Stimulated activated CD4-positive, alpha-beta T cell treated with anti-CD3 and anti-CD28 coated beads, Interleukin-1b, Interleukin-23, amount 100 ng/mL, for 1 hour (primary cell): ENCODE results near the gene STAT1.
A peak's percentile ranks its signal among the peaks of the same experiment; 100 is the strongest.

ENCODE experiments used
- DNase-seq, 2 donors: peaks; one replicate each; pipeline ENCODE4 v3.0.0-alpha.2; 2020; ENCODE audit warnings: low read depth in 2 of 2

STAT1 gene

DNA sequence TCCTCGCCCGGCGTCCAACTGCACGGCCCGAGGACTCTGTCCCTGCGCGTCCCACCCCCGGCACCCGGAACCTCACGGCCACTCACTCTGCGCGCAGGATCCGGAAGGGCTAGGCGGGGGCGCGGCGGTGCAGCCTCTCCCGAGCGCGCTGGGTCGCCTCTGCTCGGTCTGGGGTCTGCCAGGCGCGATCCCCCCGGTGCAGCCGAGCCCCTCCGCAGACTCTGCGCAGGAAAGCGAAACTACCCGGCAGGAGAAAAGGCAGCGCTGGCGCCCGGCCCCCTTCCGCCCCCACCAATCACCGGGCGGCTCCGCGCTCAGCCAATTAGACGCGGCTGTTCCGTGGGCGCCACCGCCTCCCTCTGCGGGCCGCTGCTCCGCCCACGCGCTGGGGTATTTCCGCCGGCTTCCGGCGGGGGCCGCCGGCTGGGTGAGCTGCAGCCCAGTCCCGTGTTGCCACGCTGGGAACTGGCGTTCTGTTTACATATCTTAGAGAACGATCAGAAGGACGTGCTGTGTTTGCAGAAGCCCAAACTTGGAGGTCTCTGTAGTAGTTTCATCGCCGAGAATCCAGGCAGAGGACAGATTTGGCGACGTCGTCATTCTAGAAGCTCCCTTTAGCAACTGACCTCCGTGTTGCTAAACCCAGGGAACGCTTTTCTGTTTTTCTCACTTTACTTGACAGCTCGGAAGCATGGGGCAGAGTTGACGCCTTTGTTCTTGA lies at the start of gene STAT1:
Gene STAT1, minus strand, starts transcription at position 240 of the 721 bp plus-strand sequence. CDS start 4,168 bp downstream, outside the sequence.
- DNase-seq: peak; percentile 93 to 96

DNA sequence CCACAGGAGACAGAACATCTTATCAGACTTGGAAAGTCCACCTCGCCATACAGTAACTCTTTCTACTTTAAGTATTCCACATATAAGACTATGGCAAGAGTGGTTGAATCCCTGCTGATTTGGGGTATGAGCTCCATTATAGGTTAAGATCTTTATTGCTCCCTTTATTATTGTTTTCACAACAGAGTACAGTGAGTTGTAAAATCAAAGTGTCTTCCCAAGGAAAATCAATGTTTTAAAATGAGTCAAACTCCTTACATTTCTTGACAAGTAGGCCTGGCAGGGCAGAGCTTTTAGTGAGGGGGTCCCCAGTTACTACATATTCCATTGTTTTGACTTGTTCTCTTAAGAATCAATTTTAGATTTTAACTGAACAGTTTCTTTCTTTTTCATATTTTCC lies 49.6 kb upstream of the STAT1 start:
- no peak for DNase-seq

DNA sequence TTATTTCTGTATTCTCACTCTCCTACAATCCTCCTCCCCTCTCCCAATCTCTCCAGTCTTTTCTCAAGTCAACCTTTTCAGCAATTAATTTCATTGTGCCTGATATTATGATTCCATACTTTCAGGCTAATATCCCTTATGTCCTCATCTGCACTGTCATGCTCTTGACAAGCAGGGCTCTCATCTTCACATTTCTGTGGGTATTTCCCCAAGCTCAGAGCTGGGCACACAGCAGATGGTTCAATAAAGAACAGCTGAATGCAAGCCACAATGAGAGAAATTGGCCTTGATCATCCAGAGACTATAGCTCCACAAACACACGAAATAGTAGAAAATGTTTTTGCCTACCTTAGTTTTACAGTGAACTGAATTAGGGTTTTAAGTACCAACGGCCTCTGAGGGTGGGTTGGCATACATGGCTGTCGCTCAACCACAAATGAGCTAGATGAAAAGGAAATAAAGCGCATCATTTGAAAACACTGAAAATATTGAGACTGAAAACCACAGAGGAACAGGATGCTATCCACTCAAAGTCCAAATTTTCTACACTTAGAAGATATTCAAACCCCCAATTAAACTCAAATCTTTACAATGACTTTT lies 47.5 kb upstream of the STAT1 start:
- no peak for DNase-seq

DNA sequence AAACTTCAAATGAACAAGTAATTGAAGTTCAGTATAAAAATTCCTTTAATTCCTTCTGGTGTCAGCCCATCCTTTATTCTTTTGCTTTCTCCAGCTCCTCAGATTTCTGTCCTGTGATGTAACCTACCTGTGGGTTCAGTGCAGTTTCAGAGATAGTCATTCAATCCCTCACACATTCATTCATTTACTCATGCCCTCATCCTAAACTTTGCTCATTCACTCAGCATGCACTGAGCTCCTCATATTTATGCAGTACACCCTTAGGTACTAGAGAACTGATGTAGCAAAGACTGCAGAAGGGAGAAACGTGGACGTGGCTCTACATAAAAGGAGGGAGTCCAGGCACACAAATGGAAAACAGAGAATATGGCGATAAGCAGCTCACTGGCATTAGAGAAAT lies 45.3 kb upstream of the STAT1 start:
- DNase-seq: no peak

DNA sequence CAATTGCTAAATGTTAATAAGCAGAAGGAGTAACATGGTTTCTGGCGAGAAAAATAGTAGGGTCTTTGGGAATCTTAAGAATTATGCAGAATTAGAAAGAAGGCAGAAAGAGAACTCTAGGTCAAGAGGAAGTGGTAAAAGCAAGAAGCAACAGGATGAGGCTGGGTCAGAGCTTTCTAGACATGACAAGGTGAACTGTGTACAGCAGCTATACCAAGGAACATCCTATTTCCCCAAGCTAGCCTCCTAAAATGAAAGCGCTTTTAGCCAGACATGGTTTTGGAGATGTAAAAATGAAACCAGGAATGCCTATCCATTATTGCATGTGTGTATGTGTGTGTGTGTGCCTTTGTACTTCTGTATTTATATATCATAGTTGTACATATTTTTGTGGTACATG lies 42.3 kb upstream of the STAT1 start:
- no peak for DNase-seq

DNA sequence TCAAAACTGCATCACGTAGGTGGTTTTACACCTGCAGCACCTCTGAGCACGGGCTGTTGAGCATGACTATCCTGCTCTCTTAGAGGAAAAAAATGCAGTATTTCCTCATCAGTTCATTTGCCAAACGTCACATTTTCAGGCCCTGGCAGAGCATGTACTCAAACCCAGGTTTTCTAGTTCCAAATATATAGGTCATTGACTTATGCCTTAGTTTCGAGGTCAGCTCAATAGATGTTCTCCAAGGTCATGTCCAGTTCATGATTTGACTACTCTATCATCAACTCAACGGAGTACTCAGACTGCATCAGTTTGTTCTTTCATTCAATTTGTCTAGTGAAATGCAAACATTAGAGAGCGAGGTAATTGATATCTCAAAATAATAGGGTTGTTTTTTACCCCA lies 39.3 kb upstream of the STAT1 start:
- no peak for DNase-seq

DNA sequence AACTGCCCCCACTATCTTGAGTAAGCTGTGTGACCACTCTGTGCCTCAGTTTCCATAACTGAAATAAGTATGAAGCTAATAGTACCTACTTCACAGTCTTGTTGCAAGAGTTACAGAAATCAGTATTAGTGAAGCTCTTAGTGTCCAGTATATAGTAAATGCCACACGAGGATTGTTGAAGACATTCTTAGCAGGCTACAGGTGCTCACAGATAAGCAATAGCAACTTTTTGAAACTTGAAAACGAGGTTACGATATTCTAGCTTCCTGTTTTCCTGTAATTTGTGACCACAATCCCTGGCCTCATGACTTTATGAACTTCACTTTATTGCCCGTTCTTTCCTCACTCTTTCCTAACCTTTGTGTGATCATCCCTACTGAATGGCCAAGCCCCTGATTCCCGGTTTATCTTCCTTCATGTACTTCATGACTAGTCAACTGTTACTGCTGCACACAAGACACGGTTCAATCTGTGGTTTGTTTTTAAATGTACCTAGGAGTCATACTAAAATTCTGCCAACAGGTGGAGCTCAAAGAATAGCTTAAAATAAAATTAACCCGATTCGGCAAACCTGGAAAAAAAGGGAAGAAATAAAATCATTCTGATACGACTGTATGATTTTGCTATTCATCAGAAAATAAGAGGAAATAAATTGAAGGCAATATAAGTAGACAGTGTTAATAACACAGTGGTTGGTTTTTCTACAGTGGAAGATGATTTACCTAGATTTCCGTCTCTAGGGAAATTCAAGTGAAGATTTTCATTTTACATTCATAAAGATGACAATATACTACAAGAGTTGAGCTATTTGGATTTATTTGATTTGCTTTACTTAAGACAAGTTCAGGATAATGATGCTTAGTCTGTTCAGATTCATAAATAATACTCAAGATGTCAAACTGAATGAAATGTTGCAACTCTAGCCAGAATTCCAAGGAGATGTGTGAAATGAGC lies 38.1 kb upstream of the STAT1 start:
- no peak for DNase-seq

DNA sequence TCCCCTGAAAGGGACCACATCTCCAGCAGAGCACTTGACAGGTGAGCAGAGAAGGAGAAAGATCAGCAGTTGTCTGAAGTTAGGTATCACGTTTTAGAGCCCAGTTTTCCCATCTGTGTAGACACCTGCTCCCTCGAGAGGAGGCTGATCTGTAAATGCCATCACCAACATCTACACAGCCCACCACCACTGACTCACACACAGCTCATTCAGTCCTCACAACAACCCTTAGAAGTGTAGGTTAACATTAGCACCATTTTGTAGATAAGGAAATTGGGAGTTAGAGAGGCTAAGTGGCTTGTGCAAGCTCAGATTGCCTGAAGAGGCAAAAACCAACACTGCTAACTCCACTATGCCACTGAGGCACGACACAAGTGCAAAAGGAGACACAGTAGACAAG lies 37.2 kb upstream of the STAT1 start:
- no peak for DNase-seq

DNA sequence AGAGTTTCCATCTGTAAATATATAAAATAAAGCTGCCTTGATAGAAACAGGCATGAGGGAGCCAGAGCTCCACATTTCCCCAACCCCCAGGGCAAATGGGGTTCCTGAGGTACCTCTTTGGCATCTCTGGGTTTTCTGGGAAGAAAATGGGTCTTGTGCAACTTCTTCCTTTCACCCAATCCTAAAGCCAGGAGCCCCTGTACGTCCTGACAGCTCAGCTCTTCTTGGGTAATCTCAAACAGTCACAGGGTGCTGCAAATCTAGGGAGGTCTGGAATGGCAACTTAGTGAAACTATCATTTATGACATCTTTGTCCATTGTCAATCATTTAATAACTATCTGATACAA lies 36.6 kb upstream of the STAT1 start:
- no peak for DNase-seq

DNA sequence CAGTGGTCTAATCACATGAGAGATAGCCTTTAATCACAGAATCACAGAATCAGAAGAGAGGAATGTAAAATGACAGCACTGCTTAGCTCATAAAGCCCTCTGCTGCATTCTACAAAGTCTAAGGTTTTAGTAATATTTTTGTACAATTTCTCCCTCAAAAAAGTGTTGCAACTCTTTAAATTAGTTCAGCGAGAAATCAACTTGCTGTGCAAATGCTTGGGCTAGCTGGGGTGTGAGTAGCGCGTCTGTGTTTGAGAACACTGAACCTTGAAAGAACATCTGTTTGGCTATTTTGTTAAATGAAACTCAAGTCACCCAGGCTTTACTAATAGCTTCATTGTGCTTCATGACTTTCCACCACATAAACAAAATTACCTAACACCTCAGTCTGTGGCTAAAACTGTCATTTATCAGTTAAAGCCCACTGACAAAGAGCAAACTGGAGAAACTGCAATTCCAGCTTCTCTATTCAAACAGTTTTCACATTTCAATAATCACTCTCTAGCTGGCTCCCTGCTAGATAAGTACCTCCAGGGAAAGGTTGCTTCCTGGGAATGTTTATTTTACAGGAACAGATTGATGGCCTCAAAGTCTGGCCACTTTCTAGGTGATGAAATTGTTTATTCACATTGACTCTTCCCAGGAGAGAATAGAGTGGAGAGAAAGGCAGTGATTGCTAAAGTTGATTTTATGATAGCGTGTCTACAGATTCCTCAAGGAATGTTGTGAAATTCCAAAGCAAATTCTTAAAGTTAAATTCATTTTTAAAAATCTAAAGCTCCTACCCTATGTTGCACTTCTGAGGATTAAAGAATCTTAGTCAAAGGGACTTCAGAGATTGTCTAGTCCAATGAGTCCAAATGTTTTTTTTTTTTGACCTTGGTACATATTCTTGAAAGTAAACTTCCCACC lies 36.0 kb upstream of the STAT1 start:
- no peak for DNase-seq

DNA sequence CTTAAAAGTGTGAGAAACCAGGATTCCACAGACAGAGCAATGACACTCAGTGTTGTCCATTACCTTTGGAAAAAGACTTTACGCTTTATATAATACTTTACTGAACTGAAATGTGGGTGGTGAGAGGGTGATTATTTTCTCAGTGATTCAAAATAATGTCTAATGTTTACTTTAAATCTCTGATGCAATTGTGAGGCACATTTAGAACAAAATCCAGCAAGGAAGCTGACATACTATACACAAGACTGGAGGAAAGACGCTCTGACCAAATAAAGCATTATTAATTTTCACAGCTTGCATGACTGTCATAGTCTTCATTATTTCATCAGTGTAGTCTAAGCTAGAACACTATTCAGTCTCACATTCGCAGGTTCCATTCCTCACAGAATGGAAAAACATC lies 34.1 kb upstream of the STAT1 start:
- DNase-seq: no peak

DNA sequence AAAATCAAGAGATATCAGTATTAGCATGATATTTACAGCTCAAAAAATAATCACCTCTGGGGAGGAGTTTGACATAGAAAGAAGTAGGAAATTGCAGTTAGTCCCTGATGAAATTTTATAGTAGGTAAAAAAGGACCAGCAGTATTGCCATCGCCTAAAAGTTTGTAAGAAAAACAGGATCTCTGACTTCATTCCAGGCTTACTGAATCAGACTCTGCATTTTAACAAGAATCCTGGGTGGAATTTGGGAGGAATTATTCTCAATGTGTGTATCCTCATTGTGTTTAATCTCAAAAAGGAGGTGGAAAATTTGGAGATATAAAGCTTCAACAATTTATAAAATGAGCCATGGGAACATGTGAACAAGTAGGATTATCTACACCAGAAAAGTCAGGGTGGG lies 31.2 kb upstream of the STAT1 start:
- DNase-seq: no peak

DNA sequence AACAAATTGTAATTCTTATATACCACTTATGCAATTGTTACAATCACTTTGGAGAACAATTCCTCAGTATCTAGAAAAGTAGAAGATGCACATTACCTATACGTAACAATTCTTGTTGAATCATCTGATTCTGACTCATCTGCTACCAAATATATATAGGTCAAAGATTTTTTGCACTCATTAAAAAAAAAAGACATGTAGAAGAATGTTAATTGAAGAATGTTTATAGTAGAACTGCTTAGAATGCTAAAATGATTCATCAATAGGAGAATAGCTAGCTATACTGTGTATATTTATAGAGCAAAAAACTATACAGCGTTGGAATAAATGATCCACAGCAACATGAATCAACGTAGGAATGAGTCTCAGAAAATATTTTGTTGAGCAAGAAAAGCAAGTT lies 29.5 kb upstream of the STAT1 start:
- DNase-seq: no peak

DNA sequence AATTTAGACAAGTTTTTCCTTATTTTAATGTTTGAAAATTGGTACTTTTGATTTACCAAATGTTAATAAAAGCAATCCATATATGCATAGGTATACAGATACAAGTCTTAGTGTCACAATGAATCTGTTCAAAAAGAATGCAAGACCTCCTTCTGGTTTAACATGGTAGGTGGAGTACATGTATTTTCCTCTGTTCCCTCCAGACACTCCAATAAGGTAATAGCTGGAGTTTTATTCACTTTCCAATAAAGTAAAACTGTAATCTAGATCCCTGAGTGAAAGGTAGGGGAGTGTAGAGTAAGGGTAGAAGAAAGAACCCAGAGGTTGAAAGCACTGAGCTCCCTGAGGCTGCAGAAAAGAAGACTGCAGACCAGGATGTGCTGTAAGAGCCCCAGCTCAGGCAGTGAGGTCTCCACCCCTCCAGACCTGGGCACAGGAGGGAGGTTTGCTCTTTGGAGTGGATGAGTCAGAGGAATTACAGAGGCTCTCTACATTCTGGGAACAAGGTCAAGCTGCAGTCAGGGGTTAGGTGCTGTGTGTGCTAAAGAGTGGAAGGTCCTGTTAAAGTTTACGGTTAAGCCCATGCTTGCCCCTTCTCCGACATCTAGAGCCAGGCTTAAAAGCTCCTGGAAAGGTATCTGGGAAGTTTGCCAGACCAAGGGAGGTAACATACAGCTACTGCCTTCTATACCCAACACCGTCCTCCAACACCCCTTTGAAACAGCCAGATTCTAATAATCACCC lies 27.6 kb upstream of the STAT1 start:
- DNase-seq: no peak

DNA sequence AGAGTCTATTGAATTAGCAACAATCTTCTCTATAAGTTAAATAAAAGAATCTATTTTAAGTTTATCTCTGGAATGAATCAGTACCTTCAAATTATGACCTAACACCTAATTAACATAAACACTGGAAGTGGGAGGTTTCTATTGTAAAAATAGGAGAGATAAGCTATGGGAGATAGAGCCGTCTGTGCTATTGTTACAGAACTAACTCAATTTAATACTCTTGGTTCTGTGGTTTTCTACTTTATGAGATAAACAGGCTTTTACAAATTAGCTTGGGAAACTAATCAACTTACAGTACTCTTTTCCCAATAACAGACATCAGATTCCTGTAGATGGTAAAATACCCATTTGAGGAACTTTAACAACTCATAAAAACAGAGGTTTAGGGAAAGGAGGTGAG lies 25.6 kb upstream of the STAT1 start:
- no peak for DNase-seq

DNA sequence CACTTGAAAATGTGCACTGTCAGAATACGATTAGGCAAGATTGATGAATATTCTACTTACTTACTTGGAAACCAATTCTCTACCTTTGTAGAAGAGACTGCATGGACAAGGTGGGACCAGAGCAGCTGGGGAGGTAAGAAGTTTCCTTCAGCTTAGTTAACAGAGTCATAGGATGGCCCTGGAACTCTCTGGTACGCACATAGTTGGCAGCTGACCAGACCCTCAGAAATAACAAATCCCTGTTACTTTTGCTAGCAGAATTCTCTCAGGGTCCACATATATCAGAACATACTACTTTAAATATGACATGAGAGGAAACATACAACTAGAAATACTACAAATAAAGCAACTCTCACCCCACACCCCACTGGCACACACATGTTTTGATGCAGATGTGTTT lies 24.8 kb upstream of the STAT1 start:
- DNase-seq: no peak

DNA sequence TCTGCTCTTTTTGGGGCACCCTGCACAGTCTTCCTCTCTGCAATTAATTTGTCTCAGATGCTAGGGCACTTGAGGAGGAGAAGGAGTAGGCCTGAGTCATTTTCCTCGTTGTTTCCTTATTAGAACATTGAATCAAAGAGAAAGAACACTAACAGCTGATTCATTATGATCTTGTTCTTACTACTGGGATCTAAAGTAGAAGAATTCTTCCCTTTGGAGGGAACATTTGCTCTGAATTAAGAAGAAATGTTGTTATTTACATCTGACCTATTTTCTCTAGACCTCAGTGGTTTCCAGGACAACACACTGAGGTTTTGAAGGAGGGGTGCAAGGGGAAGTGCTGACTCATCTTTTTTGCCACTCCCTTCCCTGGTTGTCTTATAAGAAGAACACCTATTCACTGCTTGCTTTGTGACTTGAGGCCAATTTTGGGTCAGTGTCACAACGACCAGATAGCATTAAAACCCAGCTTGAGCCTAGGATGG lies 24.3 kb upstream of the STAT1 start:
- DNase-seq: no peak

DNA sequence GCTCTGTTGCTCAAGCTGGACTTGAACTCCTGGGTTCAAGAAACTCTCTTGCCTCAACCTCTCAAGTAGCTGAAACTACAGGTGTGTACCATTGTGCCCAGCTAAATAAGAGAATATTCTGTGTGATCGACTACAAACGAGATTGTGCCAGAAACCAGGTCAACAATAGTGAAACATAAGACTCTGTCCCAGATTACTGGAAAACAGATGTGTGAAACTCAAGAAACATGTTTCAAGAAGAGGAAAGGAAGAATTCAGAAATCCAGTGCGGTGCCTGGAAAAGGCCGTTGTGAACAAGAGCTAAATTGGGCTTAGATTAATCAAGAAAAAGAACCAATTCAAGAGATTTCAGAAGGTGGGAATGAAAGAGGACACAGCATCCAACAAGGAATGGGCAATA lies 23.4 kb upstream of the STAT1 start:
- DNase-seq: no peak

DNA sequence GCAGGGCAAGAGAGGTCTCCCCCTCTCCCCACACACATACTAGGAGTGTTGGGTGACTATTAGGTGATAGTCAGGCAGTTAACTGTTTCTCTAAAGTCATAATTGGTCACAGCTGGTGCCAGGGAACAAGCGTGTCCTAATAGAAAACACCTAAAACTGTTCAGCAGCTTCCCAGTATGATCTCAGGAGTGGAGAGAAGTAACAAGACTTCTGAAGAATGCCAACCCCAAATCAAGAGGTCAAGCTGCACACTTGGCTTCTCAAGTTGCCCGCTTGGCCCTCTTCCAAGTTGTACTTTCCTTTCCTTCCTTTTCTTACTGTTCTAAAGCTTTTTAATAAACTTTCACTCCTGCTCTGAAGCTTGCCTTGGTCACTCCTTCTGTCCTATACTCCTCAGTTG lies 22.4 kb upstream of the STAT1 start:
- no peak for DNase-seq

DNA sequence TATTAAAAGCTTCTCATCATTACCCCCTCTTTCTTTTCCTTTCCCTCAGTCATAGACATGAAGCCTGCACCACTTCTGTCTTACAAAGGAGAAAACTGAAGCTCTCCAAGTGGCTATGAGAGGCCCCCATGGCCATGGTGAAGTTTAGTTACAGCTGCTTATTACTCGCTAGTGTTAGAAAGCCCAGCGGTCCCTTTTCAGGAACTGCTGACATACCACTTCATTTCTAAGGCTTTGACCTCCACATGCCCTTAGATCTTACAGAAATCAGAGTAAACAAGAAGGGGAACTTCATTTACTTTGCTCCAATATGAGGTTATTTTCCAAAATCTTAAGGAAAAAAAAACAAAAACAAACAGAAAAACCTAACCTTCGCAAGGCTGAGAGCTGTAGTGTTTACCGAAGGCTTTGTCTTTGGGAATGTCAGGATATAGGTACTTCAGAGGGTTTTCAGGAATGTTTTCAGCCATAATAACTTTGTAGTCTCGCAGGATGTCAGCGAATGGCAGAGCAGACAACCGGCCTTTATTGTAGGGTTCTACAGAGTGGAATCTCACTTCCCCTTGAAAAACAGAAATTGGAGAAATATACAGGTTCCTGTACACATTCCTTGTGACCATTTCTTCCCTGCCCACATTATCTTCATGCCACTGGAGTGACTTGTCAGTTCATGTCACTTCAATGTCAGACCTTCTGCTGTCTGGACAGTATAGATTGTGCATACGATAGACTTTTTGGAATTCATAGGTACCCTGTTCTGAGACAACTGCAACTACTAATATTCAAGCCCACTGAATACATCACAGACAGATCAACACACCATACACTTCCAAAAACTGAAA lies 18.8 kb upstream of the STAT1 start:
- no peak for DNase-seq
